SU-DHL-6 (cell line): ENCODE measurements around the gene OSGIN1.

Experiments used
- H2AFZ ChIP-seq: fragments of 200-600 bp; sonication (generic); 2 replicates; pipeline ENCODE4 v1.6.1; 2014; ENCODE audit warnings: low read depth, mild to moderate bottlenecking, moderate library complexity, mixed read lengths, antibody characterized with exemption, low read length; ENCODE audit not compliant: severe bottlenecking
- H3F3A ChIP-seq: fragments of 200-600 bp; shearing (Covaris generic); 2 replicates; pipeline ENCODE4 v1.6.0; 2016; ENCODE audit warnings: antibody characterized with exemption, mild to moderate bottlenecking; ENCODE audit not compliant: insufficient read depth
- H3K27ac ChIP-seq: fragments of 200-600 bp; sonication (generic); 2 replicates; pipeline ENCODE4 v1.5.1; 2016; ENCODE audit warnings: low read depth, mild to moderate bottlenecking, low read length, moderate library complexity, mixed read lengths
- H3K27me3 ChIP-seq: fragments of 200-600 bp; sonication (generic), shearing (Covaris generic); 2 replicates; pipeline ENCODE4 v1.6.0; 2014; ENCODE audit warnings: mild to moderate bottlenecking, low read length
- H3K36me3 ChIP-seq: fragments of 200-600 bp; sonication (generic); 2 replicates; pipeline ENCODE4 v1.6.1; 2014; ENCODE audit warnings: mild to moderate bottlenecking, low read length, mixed read lengths
- H3K4me2 ChIP-seq: fragments of 300-600, 200-600 bp; shearing (Covaris generic), sonication (generic); 2 replicates; pipeline ENCODE4 v1.6.0; 2014; ENCODE audit warnings: low read length, low read depth, mild to moderate bottlenecking; ENCODE audit not compliant: poor library complexity, severe bottlenecking
- H3K4me3 ChIP-seq: fragments of 200-600 bp; sonication (generic); 2 replicates; pipeline ENCODE4 v1.5.1; 2014; ENCODE audit warnings: antibody characterized with exemption, low read length, mild to moderate bottlenecking, mixed read lengths; ENCODE audit not compliant: insufficient read depth, poor library complexity, severe bottlenecking
- H3K79me2 ChIP-seq: fragments of 200-600 bp; sonication (generic); 2 replicates; pipeline ENCODE4 v1.6.1; 2014; ENCODE audit warnings: mild to moderate bottlenecking, low read length, moderate library complexity; ENCODE audit not compliant: insufficient read depth
- H3K9ac ChIP-seq: fragments of 200-600 bp; sonication (generic); 2 replicates; pipeline ENCODE4 v1.7.0; 2014; ENCODE audit warnings: mild to moderate bottlenecking, low read length
- H3K9me2 ChIP-seq: fragments of 200-600 bp; sonication (generic); replicated peaks from 2 replicates; pipeline ENCODE4 v1.6.1; 2014; ENCODE audit warnings: low read length; ENCODE audit not compliant: insufficient read depth
- H3K9me3 ChIP-seq: fragments of 200-600 bp; sonication (generic); 2 replicates; pipeline ENCODE4 v1.6.1; 2014; ENCODE audit warnings: low read length, mixed read lengths; ENCODE audit not compliant: insufficient read depth
- H4K20me1 ChIP-seq: fragments of 200-600 bp; sonication (generic); 2 replicates; pipeline ENCODE4 v1.6.1; 2014; ENCODE audit warnings: low read depth, mild to moderate bottlenecking, antibody characterized with exemption, low read length, moderate library complexity, mixed read lengths
- CTCF ChIP-seq: fragments of 200-600 bp; sonication (generic); IDR thresholded peaks from one replicate; pipeline ENCODE4 v1.5.1; 2017; ENCODE audit warnings: antibody characterized with exemption, mild to moderate bottlenecking, low read length, moderate library complexity; ENCODE audit not compliant: insufficient read depth, poor library complexity, severe bottlenecking
- EZH2phosphoT487 ChIP-seq: fragments of 200-600 bp; sonication (generic), shearing (Covaris generic); conservative IDR thresholded peaks from 2 replicates; pipeline ENCODE4 v1.6.1; 2018; ENCODE audit warnings: mild to moderate bottlenecking, antibody characterized with exemption, low read length, moderate library complexity, mixed read lengths

The OSGIN1 gene

GRCh38 chr16:83972256-83973008 lies 19.4 kb downstream of the OSGIN1 start:
- no peaks in the 10 kb centered on the region for H3F3A ChIP-seq
- no peaks in the 10 kb centered on the region for H4K20me1 ChIP-seq
- H3K9me3 ChIP-seq, result no peaks in the 10 kb centered on the region
- H2AFZ ChIP-seq, result no peak overlapping the region
- no peaks in the 10 kb centered on the region for H3K79me2 ChIP-seq
- TF ChIP-seq CTCF (no peak), EZH2phosphoT487 (no peak)
- no peak overlapping the region for H3K4me2 ChIP-seq
- no peak overlapping the region for H3K4me3 ChIP-seq
- no peaks in the 10 kb centered on the region for H3K9me2 ChIP-seq
- no peaks in the 10 kb centered on the region for H3K36me3 ChIP-seq
- no peak overlapping the region for H3K9ac ChIP-seq
- H3K27ac ChIP-seq, result no peak overlapping the region
- no peaks in the 10 kb centered on the region for H3K27me3 ChIP-seq

- Histone ChIP-seq H3K27me3 (no peaks in the 10 kb centered on the region), H3K4me3 (no peak overlapping the region), H3K4me2 (no peak overlapping the region), H3K9me3 (0 out of 2 replicates have a peak, but pooled peaks cover under 1% of the 10 kb centered on the region), H2AFZ (no peak overlapping the region), H3F3A (no peaks in the 10 kb centered on the region), H3K9me2 (no peaks in the 10 kb centered on the region), H3K36me3 (no peaks in the 10 kb centered on the region), H3K27ac (no peak overlapping the region), H3K79me2 (no peaks in the 10 kb centered on the region), H4K20me1 (no peaks in the 10 kb centered on the region), H3K9ac (no peak overlapping the region)
- TF ChIP-seq CTCF (no peak), EZH2phosphoT487 (no peak)
These were observed 20.0 kb downstream of the OSGIN1 start for GRCh38 chr16:83973077-83973476.

GRCh38 chr16:83973581-83974385 lies 20.7 kb downstream of the OSGIN1 start:
- H4K20me1 ChIP-seq, result no peaks in the 10 kb centered on the region
- H3K9ac ChIP-seq, result no peak overlapping the region
- no peak overlapping the region for H3K4me2 ChIP-seq

More at GRCh38 chr16:83973581-83974385, 20.7 kb downstream of the OSGIN1 start:
- H3K9me3 ChIP-seq, result 0 out of 2 replicates have a peak, but pooled peaks cover 8% of the 10 kb centered on the region
- no peaks in the 10 kb centered on the region for H3K27me3 ChIP-seq
- no peaks in the 10 kb centered on the region for H3F3A ChIP-seq
- H3K79me2 ChIP-seq, result no peaks in the 10 kb centered on the region
- no peak overlapping the region for H3K27ac ChIP-seq
- TF ChIP-seq EZH2phosphoT487 (no peak), CTCF (no peak)
- H3K36me3 ChIP-seq, result no peaks in the 10 kb centered on the region
- H3K9me2 ChIP-seq, result no peaks in the 10 kb centered on the region
- no peak overlapping the region for H2AFZ ChIP-seq
- no peak overlapping the region for H3K4me3 ChIP-seq
